GM12878 (cell line): ENCODE data around the gene VEGFB. TPM values are rescaled to one million over a fixed set of nuclear protein-coding genes. Genes with fewer than 3 reads are reported as not detected.
A peak's percentile ranks its signal among the peaks of the same experiment; 100 is the strongest.

Source experiments
- ATF2 ChIP-seq: IDR thresholded peaks from 2 replicates; pipeline ENCODE4 v1.6.1; 2012; ENCODE audit warnings: low read length, inconsistent platforms
- BRCA1 ChIP-seq: IDR thresholded peaks from 2 replicates; pipeline ENCODE4 v1.6.1; 2011; ENCODE audit warnings: low read depth, low read length, improper control_type of control experiment
- CBX5 ChIP-seq: sonication (generic); IDR thresholded peaks from 2 replicates; pipeline ENCODE4 v1.6.1; 2016; ENCODE audit warnings: low read depth, moderate library complexity, mild to moderate bottlenecking, inconsistent platforms
- CEBPB ChIP-seq, 2 experiments: fragments of 150-350 bp in 1 of 2; IDR thresholded peaks; 2 replicates each; pipeline ENCODE4 v1.6.1; 2012 to 2014; ENCODE audit warnings: low read depth in 2 of 2, low read length in 2 of 2, borderline replicate concordance in 1 of 2, inconsistent platforms in 1 of 2
- CREB1 ChIP-seq: IDR thresholded peaks from 2 replicates; pipeline ENCODE4 v1.6.1; 2012; ENCODE audit warnings: low read depth, mild to moderate bottlenecking, inconsistent platforms
- EED ChIP-seq: sonication (generic); IDR thresholded peaks from 2 replicates; pipeline ENCODE4 v1.6.1; 2016; ENCODE audit warnings: antibody characterized with exemption, low read depth
- EP300 ChIP-seq, 2 experiments: fragments of 150-350 bp in 1 of 2; IDR thresholded peaks; 2 replicates each; pipeline ENCODE4 v1.6.1; 2011 to 2012; ENCODE audit warnings: low read depth in 2 of 2, low read length in 2 of 2, borderline replicate concordance in 1 of 2, improper control_type of control experiment in 1 of 2, inconsistent platforms in 1 of 2; ENCODE audit not compliant: control insufficient read depth in 1 of 2
- HDGF ChIP-seq: fragments of 450-650 bp; IDR thresholded peaks from 2 replicates; pipeline ENCODE4 v1.6.1; 2016; ENCODE audit warnings: antibody characterized with exemption
- IRF4 ChIP-seq: IDR thresholded peaks from 2 replicates; pipeline ENCODE4 v1.6.1; 2011; ENCODE audit warnings: low read depth, low read length
- JUNB ChIP-seq: IDR thresholded peaks from 2 replicates; pipeline ENCODE4 v1.6.1; 2016; ENCODE audit warnings: antibody characterized with exemption, mild to moderate bottlenecking
- JUND ChIP-seq: IDR thresholded peaks from 2 replicates; pipeline ENCODE4 v1.6.1; 2012; ENCODE audit warnings: low read depth, mild to moderate bottlenecking, low read length, improper control_type of control experiment, moderate library complexity
- MEF2B ChIP-seq: fragments of 450-650 bp; IDR thresholded peaks from 2 replicates; pipeline ENCODE4 v1.6.1; 2018; ENCODE audit warnings: mild to moderate bottlenecking, moderate library complexity; ENCODE audit not compliant: partially characterized antibody, poor library complexity, severe bottlenecking
- MTA2 ChIP-seq: fragments of 450-650 bp; IDR thresholded peaks from 2 replicates; pipeline ENCODE4 v1.6.1; 2016; ENCODE audit warnings: low read depth, mild to moderate bottlenecking, moderate library complexity
- MXI1 ChIP-seq: fragments of 150-350 bp; IDR thresholded peaks from 2 replicates; pipeline ENCODE4 v1.6.1; 2011; ENCODE audit warnings: low read depth, mild to moderate bottlenecking, inconsistent platforms, low read length, improper control_type of control experiment
- NBN ChIP-seq: fragments of 450-650 bp; IDR thresholded peaks from 2 replicates; pipeline ENCODE4 v1.6.1; 2016
- NR2C1 ChIP-seq: fragments of 450-650 bp; IDR thresholded peaks from 2 replicates; pipeline ENCODE4 v1.6.1; 2017; ENCODE audit warnings: antibody characterized with exemption, mild to moderate bottlenecking, moderate library complexity
- NRF1 ChIP-seq: conservative IDR thresholded peaks from 2 replicates; pipeline ENCODE4 v1.6.1; 2011; ENCODE audit warnings: mild to moderate bottlenecking, low read depth, low read length, improper control_type of control experiment
- POLR2AphosphoS5 ChIP-seq: IDR thresholded peaks from 2 replicates; pipeline ENCODE4 v1.6.1; 2011; ENCODE audit warnings: mild to moderate bottlenecking, low read length, inconsistent platforms
- POU2F2 ChIP-seq: IDR thresholded peaks from 3 replicates; pipeline ENCODE4 v1.6.1; 2011; ENCODE audit warnings: low read depth, mild to moderate bottlenecking, low read length, borderline replicate concordance
- PRDM15 ChIP-seq: fragments of 450-650 bp; formaldehyde crosslinking; IDR thresholded peaks from 2 replicates; pipeline ENCODE4 v1.4.0; 2020; ENCODE audit warnings: mild to moderate bottlenecking, moderate library complexity
- SREBF1 ChIP-seq: IDR thresholded peaks from 2 replicates; pipeline ENCODE4 v1.6.1; 2012; ENCODE audit warnings: mild to moderate bottlenecking, low read length
- STAT1 ChIP-seq: fragments of 450-650 bp; conservative IDR thresholded peaks from 2 replicates; pipeline ENCODE4 v1.6.1; 2014; ENCODE audit warnings: antibody characterized with exemption, mild to moderate bottlenecking
- STAT3 ChIP-seq: IDR thresholded peaks from 2 replicates; pipeline ENCODE4 v1.6.1; 2011; ENCODE audit warnings: low read depth, low read length, improper control_type of control experiment
- TAF1 ChIP-seq: IDR thresholded peaks from 2 replicates; pipeline ENCODE4 v1.6.1; 2011; ENCODE audit warnings: mild to moderate bottlenecking, low read depth, low read length, borderline replicate concordance
- TARDBP ChIP-seq: IDR thresholded peaks from 2 replicates; pipeline ENCODE4 v1.6.1; 2016; ENCODE audit warnings: borderline replicate concordance
- TCF12 ChIP-seq: IDR thresholded peaks from 2 replicates; pipeline ENCODE4 v1.6.1; 2011; ENCODE audit warnings: low read depth, mild to moderate bottlenecking, low read length
- YY1 ChIP-seq: IDR thresholded peaks from 2 replicates; pipeline ENCODE4 v1.6.1; 2011; ENCODE audit warnings: low read depth, mild to moderate bottlenecking, low read length
- ZNF207 ChIP-seq: fragments of 450-650 bp; IDR thresholded peaks from 2 replicates; pipeline ENCODE4 v1.6.1; 2014; ENCODE audit warnings: antibody characterized with exemption, mild to moderate bottlenecking, borderline replicate concordance
- ZNF24 ChIP-seq: fragments of 450-650 bp; IDR thresholded peaks from 2 replicates; pipeline ENCODE4 v1.6.1; 2017; ENCODE audit warnings: antibody characterized with exemption, mild to moderate bottlenecking
- polyA plus RNA-seq, 11 experiments: library from polyadenylated mRNA; depleted of rRNA in 4 of 11; unstranded in 6 of 11; stranded (reverse) in 5 of 11; fragments of >200 nt; fragmentation: Nextera tagmentation in 4 of 11; fragmentation: Illumina TruSeq in 1 of 11; extraction: Ambion mirVana in 4 of 11; extraction: Trizol in 1 of 11; gene quantifications; 1 replicate in 1 of 11; 2 replicates in 10 of 11; pipeline versions ENCODE4 v1.2.1 to v1.2.3, GENCODE V29; 2011 to 2016; ENCODE audit warnings: inconsistent platforms in 2 of 11, missing spikeins in 2 of 11, low read depth in 1 of 11
- total RNA-seq, 4 experiments: library from RNA; depleted of rRNA in 3 of 4; stranded (reverse); fragments of >200 nt in 3 of 4; fragmentation: Illumina TruSeq in 1 of 4; extraction: Trizol in 1 of 4; gene quantifications; 2 replicates each; pipeline versions ENCODE4 v1.2.1 to v1.2.3, GENCODE V29; 2013 to 2021

Gene VEGFB
- total and polyA plus RNA-seq, 10 of the 15 experiments (the other 5 are each of a cell fraction or from before 2014, with no cell fraction given): 7.0 to 75.8 (median 20.3) TPM

- no peak for TF ChIP-seq ZNF207
- no peak for TF ChIP-seq PRDM15 (CRISPR knock-in tag)
- TF ChIP-seq STAT3: no peak
- peak; percentile 64; the same call in 1 of the 2 replicates for TF ChIP-seq NBN
- TF ChIP-seq EP300 (IDR thresholded peaks at IDR 0.05; ENCODE audit: borderline replicate concordance in 1 of 2, control insufficient read depth in 1 of 2, low read depth in 2 of 2, low read length in 2 of 2): no peak; a peak in 1 of 4 replicates
- peak; percentile 88 for TF ChIP-seq MXI1
- TF ChIP-seq STAT1: no peak
- TF ChIP-seq EED: no peak; the same call in 1 of the 2 replicates
- no peak for TF ChIP-seq JUNB
- no peak for TF ChIP-seq ZNF24
- TF ChIP-seq IRF4: no peak
- TF ChIP-seq YY1: no peak
- peak; percentile 52 for TF ChIP-seq NR2C1
- TF ChIP-seq MEF2B: no peak
- peak; percentile 91 for TF ChIP-seq CREB1
- TF ChIP-seq ATF2: no peak
- no peak for TF ChIP-seq CEBPB (IDR thresholded peaks at IDR 0.05; ENCODE audit: borderline replicate concordance in 1 of 2, low read depth in 2 of 2, low read length in 2 of 2)
- no peak for TF ChIP-seq JUND
- no peak for TF ChIP-seq CBX5
- no peak for TF ChIP-seq NRF1
- 0 out of 2 replicates have a peak, but pooled peaks have one; percentile 21 for TF ChIP-seq HDGF
- TF ChIP-seq TCF12: no peak
- peak; percentile 31 for TF ChIP-seq TAF1
- no peak for TF ChIP-seq TARDBP
- TF ChIP-seq POLR2AphosphoS5: no peak
- 0 out of 2 replicates have a peak, but pooled peaks have one; percentile 26 for TF ChIP-seq SREBF1
- no peak for TF ChIP-seq MTA2
- TF ChIP-seq POU2F2: peak; percentile 37; the same call in 1 of the 3 replicates
- no peak for TF ChIP-seq BRCA1
These were observed 49.9 kb downstream of the VEGFB start, which contains the start of gene BAD (continued) for GRCh38 chr11:64284048-64284961.
